K562 (cell line): ENCODE results near the gene DUS1L. TPM values are rescaled to one million over a fixed set of nuclear protein-coding genes. Genes with fewer than 3 reads are reported as not detected.

Source experiments
- ATAC-seq: fragments of 200-7000 bp; cut with Tn5 transposase; 3 replicates; pipeline ENCODE4 v1.9.1; 2020; ENCODE audit warnings: moderate library complexity
- BruUV-seq: library from RNA; stranded (reverse); fragments of 400-500 nt; replicated peaks from 2 replicates; lab custom pipeline; 2021; lab: Mats Ljungman, UMichigan
- CTCF ChIA-PET: fragments of 300-600 bp; formaldehyde crosslinking; extraction: SDS; loops from one replicate; lab custom pipeline; 2021; ENCODE audit warnings: low intra/inter-chr PET ratio; lab: Yijun Ruan, JAX
- POLR2A ChIA-PET: fragments of 300-600, 350-650 bp; sonication (Branson Sonifier 250); formaldehyde crosslinking; extraction: SDS; loops from one replicate; lab custom pipeline; 2021; ENCODE audit warnings: antibody characterized with exemption, inconsistent platforms; lab: Yijun Ruan, JAX
- DNase-seq, 4 experiments: peaks; one replicate each; pipeline versions ENCODE4 v3.0.0 to v3.0.0-alpha.2; 2011 to 2018; ENCODE audit warnings: low spot score in 3 of 4, mixed read lengths in 3 of 4; ENCODE audit errors: extremely low read depth in 1 of 4
- FAIRE-seq: peaks from 2 replicates; lab custom pipeline; 2011; peaks lifted over from hg19 to GRCh38; lab: Jason Lieb, UNC
- H2AFZ ChIP-seq: 2 replicates; pipeline ENCODE4 v1.6.0; 2011; ENCODE audit warnings: low read depth, low read length, control low read depth, inconsistent platforms
- H3K27ac ChIP-seq: fragments of 200-600 bp; 3 replicates; pipeline ENCODE4 v1.8.0; 2011; ENCODE audit warnings: low read depth, mild to moderate bottlenecking, control low read depth, inconsistent platforms, low read length, moderate library complexity, mixed read lengths; ENCODE audit errors: extremely low read depth
- H3K27me3 ChIP-seq, 2 experiments: fragments of 300-600 bp in 1 of 2; 2 replicates in 1 of 2; 3 replicates in 1 of 2; pipeline versions ENCODE4 v1.6.0 to v1.8.0; 2011; ENCODE audit warnings: inconsistent platforms in 2 of 2, low read length in 2 of 2, mild to moderate bottlenecking in 1 of 2, mixed read lengths in 1 of 2, moderate library complexity in 1 of 2; ENCODE audit not compliant: control insufficient read depth in 2 of 2, insufficient read depth in 2 of 2
- H3K36me3 ChIP-seq: fragments of 300-600 bp; 3 replicates; pipeline ENCODE4 v1.8.0; 2011; ENCODE audit warnings: mild to moderate bottlenecking, low read length, inconsistent platforms; ENCODE audit not compliant: control insufficient read depth, insufficient read depth
- H3K4me1 ChIP-seq, 2 experiments: fragments of 200-600 bp in 1 of 2; replicated peaks in 1 of 2; 2 replicates in 1 of 2; 3 replicates in 1 of 2; pipeline versions ENCODE4 v1.5.1 to v1.8.0; 2011; ENCODE audit warnings: inconsistent platforms in 2 of 2, low read length in 2 of 2, mild to moderate bottlenecking in 1 of 2, mixed read lengths in 1 of 2, moderate library complexity in 1 of 2; ENCODE audit not compliant: control insufficient read depth in 2 of 2, insufficient read depth in 2 of 2
- H3K4me2 ChIP-seq: 2 replicates; pipeline ENCODE4 v1.6.1; 2011; ENCODE audit warnings: low read length, control low read depth, inconsistent platforms, mixed read lengths; ENCODE audit not compliant: insufficient read depth
- H3K4me3 ChIP-seq: fragments of 200-600 bp; sonication (generic), shearing (Covaris generic); 2 replicates; pipeline ENCODE4 v1.5.1; 2016; ENCODE audit warnings: control low read depth, inconsistent platforms
- H3K79me2 ChIP-seq: fragments of 200-600 bp; 3 replicates; pipeline ENCODE4 v1.8.0; 2011; ENCODE audit warnings: low read length, inconsistent platforms; ENCODE audit not compliant: control insufficient read depth, insufficient read depth
- H3K9ac ChIP-seq, 2 experiments: 2 replicates each; pipeline versions ENCODE4 v1.6.0 to v1.6.1; 2011; ENCODE audit warnings: low read depth in 2 of 2, low read length in 2 of 2, control low read depth in 1 of 2, inconsistent platforms in 1 of 2, mild to moderate bottlenecking in 1 of 2, mixed read lengths in 1 of 2; ENCODE audit not compliant: insufficient read depth in 1 of 2
- H3K9me1 ChIP-seq: one replicate; pipeline ENCODE4 v1.6.0; 2011; ENCODE audit warnings: inconsistent platforms, mild to moderate bottlenecking, low read length, moderate library complexity; ENCODE audit not compliant: control insufficient read depth, insufficient read depth
- H3K9me3 ChIP-seq: replicated peaks from 2 replicates; pipeline ENCODE4 v1.5.1; 2011; ENCODE audit warnings: low read depth, low read length, inconsistent platforms; ENCODE audit not compliant: control insufficient read depth, insufficient read depth
- H4K20me1 ChIP-seq: replicated peaks from 2 replicates; pipeline ENCODE4 v1.6.1; 2011; ENCODE audit warnings: low read length, inconsistent platforms, mixed read lengths; ENCODE audit not compliant: control insufficient read depth, insufficient read depth
- JUN ChIP-seq, 2 experiments: sonication (generic) in 1 of 2; formaldehyde crosslinking in 1 of 2; IDR thresholded peaks; 2 replicates each; pipeline versions ENCODE4 v1.6.1 to v1.8.0; 2012 to 2022; ENCODE audit warnings: borderline replicate concordance in 2 of 2, mild to moderate bottlenecking in 2 of 2, improper control_type of control experiment in 1 of 2, low read depth in 1 of 2, low read length in 1 of 2, missing genetic modification reagents in 1 of 2
- NFYB ChIP-seq: IDR thresholded peaks from 2 replicates; pipeline ENCODE4 v1.6.1; 2011; ENCODE audit warnings: mild to moderate bottlenecking, moderate library complexity; ENCODE audit not compliant: insufficient read length; ENCODE audit errors: extremely low read depth
- POLR2A ChIP-seq: fragments of 450-650 bp; conservative IDR thresholded peaks from 2 replicates; pipeline ENCODE4 v1.6.1; 2016
- POLR2G ChIP-seq: fragments of 200-400 bp; formaldehyde crosslinking; IDR thresholded peaks from 2 replicates; pipeline ENCODE4 v1.6.1; 2017; ENCODE audit warnings: low read depth, mild to moderate bottlenecking, antibody characterized with exemption, low read length, moderate library complexity
- RBFOX2 ChIP-seq: fragments of 200-400 bp; formaldehyde crosslinking; IDR thresholded peaks from 2 replicates; pipeline ENCODE4 v1.6.1; 2017; ENCODE audit warnings: low read depth, mild to moderate bottlenecking, low read length, moderate library complexity
- U2AF2 ChIP-seq: fragments of 200-400 bp; formaldehyde crosslinking; optimal IDR thresholded peaks from 2 replicates; pipeline ENCODE3; 2017; ENCODE audit warnings: low read depth, mild to moderate bottlenecking, low read length
- ZBTB17 ChIP-seq: fragments of 450-650 bp; formaldehyde crosslinking; IDR thresholded peaks from 2 replicates; pipeline ENCODE4 v1.4.0; 2020; ENCODE audit warnings: mild to moderate bottlenecking
- ZKSCAN3 ChIP-seq: fragments of 250-450 bp; sonication (Bioruptor Pico); IDR thresholded peaks from 2 replicates; pipeline ENCODE4 v1.4.0; 2020
- WGBS: fragments of 100-300 bp; shearing (Covaris generic); methylation state at CpG from one replicate; pipeline ENCODE4 v1.1.6; 2016; ENCODE audit warnings: low coverage, mixed read lengths; ENCODE audit not compliant: insufficient coverage; ENCODE audit errors: missing lambda C conversion rate; 5-methylcytosine and 5-hydroxymethylcytosine counted together
- in situ Hi-C: fragments of 300-500 bp; cut with MboI; formaldehyde crosslinking; loops from 4 replicates; pipeline ENCODE4 v1.15.0; 2018; ENCODE audit warnings: inconsistent platforms, mixed read lengths
- intact Hi-C: fragments of 100-400 bp; cut with micrococcal nuclease; formaldehyde crosslinking; loops from 2 replicates; pipeline ENCODE4 v1.14.2; 2022
- polyA plus RNA-seq, 8 experiments: library from polyadenylated mRNA; depleted of rRNA in 4 of 8; stranded (reverse) in 5 of 8; unstranded in 3 of 8; fragments of >200 nt; fragmentation: Nextera tagmentation in 2 of 8; fragmentation: Illumina TruSeq in 1 of 8; extraction: Ambion mirVana in 2 of 8; extraction: Trizol in 1 of 8; gene quantifications; 2 replicates each; pipeline versions ENCODE4 v1.2.1 to v1.2.3, GENCODE V29; 2011 to 2014; ENCODE audit warnings: inconsistent platforms in 1 of 8, missing spikeins in 1 of 8
- total RNA-seq, 7 experiments: library from RNA; depleted of rRNA in 6 of 7; stranded (reverse); fragments of >200 nt in 6 of 7; fragmentation: Illumina TruSeq in 2 of 7; extraction: Trizol in 2 of 7; gene quantifications; 2 replicates each; pipeline versions ENCODE4 v1.2.1 to v1.2.3, GENCODE V29; 2011 to 2021; ENCODE audit warnings: low replicate concordance in 1 of 7
- TF ChIP-seq, protein P1 (sequence below): fragments of 150-350 bp; IDR thresholded peaks from 2 replicates; pipeline ENCODE4 v1.6.1; 2014; ENCODE audit warnings: low read depth, mild to moderate bottlenecking, low read length, borderline replicate concordance
- TF ChIP-seq, protein P2 (sequence below): fragments of 450-650 bp; IDR thresholded peaks from one replicate; pipeline ENCODE4 v1.6.1; 2018; ENCODE audit warnings: mild to moderate bottlenecking, moderate library complexity; ENCODE audit not compliant: partially characterized antibody

The DUS1L gene
- total and polyA plus RNA-seq, 9 of the 15 experiments (the other 6 are each of a cell fraction or from before 2014, with no cell fraction given) = 7.8 to 210 (median 83.9) TPM

DNA sequence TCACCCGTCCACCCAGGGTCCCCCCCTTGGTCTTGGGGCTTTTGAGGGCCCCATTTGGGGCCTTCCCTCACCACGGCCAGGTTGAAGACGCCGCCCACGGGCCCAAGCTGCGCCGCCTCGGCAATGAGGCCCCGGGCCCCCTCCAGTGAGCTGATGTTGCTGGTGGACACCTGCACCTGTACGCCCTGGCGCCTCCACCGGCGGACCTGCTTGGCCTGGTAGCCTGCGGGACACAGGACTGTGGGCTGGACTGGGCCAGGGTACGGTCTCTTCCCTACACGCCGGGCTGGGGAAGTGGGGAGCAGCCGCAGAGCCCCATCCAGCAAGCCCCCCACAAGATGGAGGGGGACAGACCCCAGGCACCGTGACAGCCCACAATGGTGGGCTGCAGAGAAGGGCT is 16.9 kb upstream of the DUS1L start (continued):
- TF ChIP-seq RBFOX2 (peak; percentile 73), POLR2A (peak; percentile 48), NFYB (no peak)
- TF ChIP-seq, protein P1, sequence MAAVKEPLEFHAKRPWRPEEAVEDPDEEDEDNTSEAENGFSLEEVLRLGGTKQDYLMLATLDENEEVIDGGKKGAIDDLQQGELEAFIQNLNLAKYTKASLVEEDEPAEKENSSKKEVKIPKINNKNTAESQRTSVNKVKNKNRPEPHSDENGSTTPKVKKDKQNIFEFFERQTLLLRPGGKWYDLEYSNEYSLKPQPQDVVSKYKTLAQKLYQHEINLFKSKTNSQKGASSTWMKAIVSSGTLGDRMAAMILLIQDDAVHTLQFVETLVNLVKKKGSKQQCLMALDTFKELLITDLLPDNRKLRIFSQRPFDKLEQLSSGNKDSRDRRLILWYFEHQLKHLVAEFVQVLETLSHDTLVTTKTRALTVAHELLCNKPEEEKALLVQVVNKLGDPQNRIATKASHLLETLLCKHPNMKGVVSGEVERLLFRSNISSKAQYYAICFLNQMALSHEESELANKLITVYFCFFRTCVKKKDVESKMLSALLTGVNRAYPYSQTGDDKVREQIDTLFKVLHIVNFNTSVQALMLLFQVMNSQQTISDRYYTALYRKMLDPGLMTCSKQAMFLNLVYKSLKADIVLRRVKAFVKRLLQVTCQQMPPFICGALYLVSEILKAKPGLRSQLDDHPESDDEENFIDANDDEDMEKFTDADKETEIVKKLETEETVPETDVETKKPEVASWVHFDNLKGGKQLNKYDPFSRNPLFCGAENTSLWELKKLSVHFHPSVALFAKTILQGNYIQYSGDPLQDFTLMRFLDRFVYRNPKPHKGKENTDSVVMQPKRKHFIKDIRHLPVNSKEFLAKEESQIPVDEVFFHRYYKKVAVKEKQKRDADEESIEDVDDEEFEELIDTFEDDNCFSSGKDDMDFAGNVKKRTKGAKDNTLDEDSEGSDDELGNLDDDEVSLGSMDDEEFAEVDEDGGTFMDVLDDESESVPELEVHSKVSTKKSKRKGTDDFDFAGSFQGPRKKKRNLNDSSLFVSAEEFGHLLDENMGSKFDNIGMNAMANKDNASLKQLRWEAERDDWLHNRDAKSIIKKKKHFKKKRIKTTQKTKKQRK = no peak

DNA sequence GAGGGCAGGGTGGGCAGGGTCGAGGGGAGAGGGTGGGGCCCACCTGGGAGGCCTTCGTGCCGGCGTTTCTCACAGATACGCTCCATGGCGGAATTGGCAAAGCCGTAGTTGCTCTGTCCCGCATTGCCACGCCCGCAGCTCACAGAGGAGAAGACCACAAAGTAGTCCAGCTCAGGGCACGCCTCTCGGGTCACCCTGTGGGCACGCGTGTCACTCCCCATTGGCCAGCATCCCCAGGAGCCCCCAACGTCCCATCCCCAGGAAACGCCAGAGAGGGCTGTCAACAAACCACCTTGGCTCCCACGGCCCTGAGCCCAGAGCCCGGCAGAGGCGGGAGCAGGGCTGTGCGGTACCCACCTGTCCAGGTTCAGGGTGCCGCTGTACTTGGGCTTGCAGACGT is 16.4 kb upstream of the DUS1L start:
- H3K4me2 ChIP-seq = no peak overlapping the region
- no peaks in the 10 kb centered on the region for H3K27me3 ChIP-seq
- no peak for FAIRE-seq
- CTCF ChIA-PET = no interaction called here
- intact Hi-C loops = no loop called here
- peaks cover 93% of the 10 kb centered on the region; the same call in 2 of the 3 replicates for H3K36me3 ChIP-seq
- H3K27ac ChIP-seq = no peak overlapping the region
- 91% methylated on average over 10 of the region's 22 CpGs for WGBS
- H3K9me1 ChIP-seq = peaks cover 1% of the 10 kb centered on the region
- no peak overlapping the region for H3K9ac ChIP-seq
- peaks cover 32% of the 10 kb centered on the region for H4K20me1 ChIP-seq
- ATAC-seq = no peak
- in situ Hi-C loops = no loop called here
- no peaks in the 10 kb centered on the region for H3K9me3 ChIP-seq
- no peaks in the 10 kb centered on the region; the same call in 2 of the 3 replicates for H3K79me2 ChIP-seq
- peak; percentile 3 for TF ChIP-seq POLR2G
- TF ChIP-seq JUN (IDR thresholded peaks at IDR 0.05; ENCODE audit: borderline replicate concordance, low read depth, low read length) = no peak
- TF ChIP-seq JUN (CRISPR knock-in tag; IDR thresholded peaks at IDR 0.05; ENCODE audit: borderline replicate concordance) = no peak
- TF ChIP-seq RBFOX2 = 0 out of 2 replicates have a peak, but pooled peaks have one; percentile 3
- TF ChIP-seq, protein P2, sequence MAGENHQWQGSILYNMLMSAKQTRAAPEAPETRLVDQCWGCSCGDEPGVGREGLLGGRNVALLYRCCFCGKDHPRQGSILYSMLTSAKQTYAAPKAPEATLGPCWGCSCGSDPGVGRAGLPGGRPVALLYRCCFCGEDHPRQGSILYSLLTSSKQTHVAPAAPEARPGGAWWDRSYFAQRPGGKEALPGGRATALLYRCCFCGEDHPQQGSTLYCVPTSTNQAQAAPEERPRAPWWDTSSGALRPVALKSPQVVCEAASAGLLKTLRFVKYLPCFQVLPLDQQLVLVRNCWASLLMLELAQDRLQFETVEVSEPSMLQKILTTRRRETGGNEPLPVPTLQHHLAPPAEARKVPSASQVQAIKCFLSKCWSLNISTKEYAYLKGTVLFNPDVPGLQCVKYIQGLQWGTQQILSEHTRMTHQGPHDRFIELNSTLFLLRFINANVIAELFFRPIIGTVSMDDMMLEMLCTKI = no peak
- TF ChIP-seq U2AF2 = no peak
- no peak for TF ChIP-seq ZKSCAN3 (CRISPR knock-in tag)
- no peak for TF ChIP-seq ZBTB17 (CRISPR knock-in tag)
- no TSS peak for BruUV-seq
- no peak overlapping the region for H3K4me3 ChIP-seq
- no peak overlapping the region for H2AFZ ChIP-seq
- no peak for DNase-seq
- H3K4me1 ChIP-seq = peaks cover 0 to 81% of the 10 kb centered on the region in 2 experiments; a peak in 2 of 5 replicates
- POLR2A ChIA-PET = interaction anchor here (0.7 to 1.9 kb wide), 7 partner anchors 8 to 389 kb away, joined by 3 to 8 read pairs (median 5); partner anchors contain the start of gene FASN
